Measurements from ENCODE around the gene WNT10A.
"Not testable (repeated sequence)": the region's sequence is repeated elsewhere in the genome, so short reads cannot be mapped to it uniquely, and the experiment has no call there.

WNT10A gene

GRCh38 chr2:218931751-218932150, 51.1 kb downstream of the WNT10A start:
- not testable (repeated sequence) for DNase-seq (ENCODE audit: low read depth, low spot score)
